GM19238 (cell line): ENCODE measurements around the gene FGF16.
"Not testable (repeated sequence)": the region's sequence is repeated elsewhere in the genome, so short reads cannot be mapped to it uniquely, and the experiment has no call there.

Experiments
- DNase-seq: peaks from one replicate; pipeline ENCODE4 v3.0.0; 2011; ENCODE audit warnings: low spot score; ENCODE audit not compliant: insufficient read length

Gene FGF16

DNA sequence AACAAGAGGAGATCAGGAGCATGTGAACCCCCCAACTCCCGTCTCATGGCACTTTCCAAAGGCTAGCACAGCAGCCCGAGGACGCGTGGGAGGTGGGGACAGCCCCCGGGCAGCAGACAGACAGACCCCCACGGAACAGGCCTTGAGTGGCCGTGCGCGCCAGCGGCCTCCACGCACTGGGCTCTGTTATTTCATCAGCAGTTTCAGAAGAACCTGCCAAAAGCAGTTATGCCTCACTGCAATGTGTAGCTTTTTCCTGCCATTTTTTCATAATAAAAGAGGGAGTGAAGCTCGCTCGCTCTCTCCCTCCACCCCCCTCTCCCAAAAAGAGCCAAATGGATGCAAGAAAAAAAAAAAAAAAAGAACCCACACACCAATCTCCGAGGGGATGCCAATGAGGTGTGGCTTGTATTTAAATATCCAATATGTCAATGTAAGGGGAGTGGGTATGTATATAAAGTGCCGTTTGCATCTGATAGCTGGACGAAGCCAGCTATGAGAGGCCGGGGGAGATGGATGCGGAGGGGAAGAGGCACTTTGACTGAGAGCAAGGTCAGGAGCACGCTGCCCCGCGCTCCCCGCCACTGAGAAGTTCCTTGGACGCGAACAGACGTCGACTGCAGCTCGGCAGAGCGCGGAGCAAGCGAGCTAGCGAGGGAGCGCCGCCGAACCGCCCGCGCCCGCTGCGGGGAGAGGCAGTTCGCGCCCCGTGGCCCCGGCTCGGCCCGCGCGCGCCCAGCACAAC, at the start of gene FGF16:
FGF16 (plus strand) TSS at position 482 of the 745 bp plus-strand sequence. CDS start 286 bp downstream, outside the sequence.
- no peak for DNase-seq

DNA sequence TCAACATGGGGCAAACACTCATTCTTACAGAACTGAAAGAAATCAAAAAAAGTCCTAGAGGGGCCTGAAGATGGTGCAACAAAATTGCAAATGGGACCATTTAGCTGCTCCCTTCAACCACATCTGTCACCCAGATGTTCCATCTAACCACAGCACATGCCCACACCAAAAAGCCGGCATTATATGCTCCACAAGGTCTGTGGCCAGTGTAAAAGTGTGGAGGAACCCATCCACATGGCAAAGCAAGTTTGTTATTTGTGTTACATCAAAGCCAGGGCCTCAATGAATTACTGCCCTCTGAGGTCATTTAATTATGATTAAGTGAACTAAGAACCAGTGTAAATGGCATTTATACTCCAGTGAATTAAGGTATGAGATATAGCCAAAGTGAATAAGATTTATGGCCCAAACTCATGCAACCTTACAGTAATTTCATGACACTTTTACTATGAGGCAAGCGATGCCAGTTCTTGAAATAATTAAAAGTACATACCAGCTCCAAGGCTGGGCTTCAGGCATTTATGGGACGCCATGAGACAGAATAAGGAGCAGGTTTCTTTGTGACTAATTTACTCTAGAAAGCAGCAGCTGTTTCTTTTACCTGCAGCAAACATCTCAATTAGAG, 48.7 kb upstream of the FGF16 start:
- no peak for DNase-seq

DNA sequence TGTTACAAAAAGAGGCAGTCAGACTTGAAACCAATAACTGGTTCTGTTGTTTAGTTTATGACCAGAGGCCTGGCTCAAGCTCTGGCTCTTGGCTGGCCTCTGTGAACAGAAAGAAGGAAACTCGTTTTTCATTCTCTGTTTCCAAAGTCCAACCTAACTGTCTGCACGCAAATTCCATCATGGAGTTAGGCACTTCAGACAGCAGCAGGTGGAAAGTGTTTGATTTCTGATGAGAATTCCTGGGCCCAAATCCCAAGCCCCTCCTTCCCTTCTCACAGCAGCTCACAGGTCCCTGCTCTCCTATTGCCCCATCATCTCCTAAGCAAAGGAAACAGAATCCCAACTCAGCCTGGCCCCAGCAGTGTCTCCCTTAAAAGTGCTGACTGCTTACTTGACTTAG, 42.8 kb upstream of the FGF16 start:
- no peak for DNase-seq

DNA sequence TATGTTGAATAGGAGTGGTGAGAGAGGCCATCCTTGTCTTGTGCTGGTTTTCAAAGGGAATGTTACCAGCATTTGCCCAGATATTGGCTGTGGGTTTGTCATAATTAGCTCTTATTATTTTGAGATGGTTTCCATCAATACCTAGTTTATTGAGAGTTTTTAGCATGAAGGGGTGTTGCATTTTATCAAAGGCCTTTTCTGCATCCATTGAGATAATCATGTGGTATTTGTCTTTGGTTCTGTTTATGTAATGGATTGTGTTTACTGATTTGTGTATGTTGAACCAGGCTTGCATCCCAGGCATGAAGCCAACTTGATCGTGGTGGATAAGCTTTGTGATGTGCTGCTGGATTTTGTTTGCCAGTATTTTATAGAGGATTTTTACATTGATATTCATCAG, 39.4 kb upstream of the FGF16 start:
- not testable (repeated sequence) for DNase-seq

DNA sequence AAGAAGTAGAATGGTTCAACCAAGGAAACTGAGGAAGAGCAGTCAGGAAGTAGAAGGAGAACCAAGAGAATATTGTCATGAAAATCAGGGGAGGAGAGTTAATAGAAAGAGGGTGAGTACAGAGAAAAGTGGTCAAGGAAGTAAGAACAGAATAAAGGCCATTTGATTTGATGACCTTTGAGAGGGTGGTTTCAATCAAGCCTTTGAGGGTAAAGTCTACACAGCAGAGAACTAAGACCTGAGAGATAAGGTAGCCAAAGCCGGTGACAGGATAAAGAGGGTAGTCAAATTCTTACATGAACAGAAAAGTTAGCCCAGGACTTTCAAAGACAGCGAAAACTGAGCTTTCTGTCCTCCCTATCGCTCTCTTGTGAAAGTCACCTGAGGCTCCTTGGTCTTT, 34.6 kb upstream of the FGF16 start:
- no peak for DNase-seq

DNA sequence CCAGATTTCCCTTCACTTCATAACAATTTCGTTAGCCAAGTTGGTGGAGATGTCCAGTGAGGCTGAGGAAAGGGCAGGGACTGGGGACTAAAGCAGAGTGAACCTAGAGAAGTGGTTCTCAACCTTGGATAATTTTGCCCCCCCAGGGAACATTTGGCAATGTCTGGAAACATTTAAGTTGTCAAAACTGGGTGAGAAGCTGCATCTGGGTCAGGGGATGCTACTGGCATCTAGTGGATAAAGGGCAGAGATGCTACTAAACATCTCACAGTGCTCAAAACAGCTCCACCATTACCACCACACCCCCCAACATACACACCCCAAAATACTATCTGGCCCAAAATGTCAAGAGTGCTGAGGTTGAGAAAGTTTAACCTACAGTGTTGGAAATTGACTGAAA, 32.0 kb upstream of the FGF16 start:
- no peak for DNase-seq

DNA sequence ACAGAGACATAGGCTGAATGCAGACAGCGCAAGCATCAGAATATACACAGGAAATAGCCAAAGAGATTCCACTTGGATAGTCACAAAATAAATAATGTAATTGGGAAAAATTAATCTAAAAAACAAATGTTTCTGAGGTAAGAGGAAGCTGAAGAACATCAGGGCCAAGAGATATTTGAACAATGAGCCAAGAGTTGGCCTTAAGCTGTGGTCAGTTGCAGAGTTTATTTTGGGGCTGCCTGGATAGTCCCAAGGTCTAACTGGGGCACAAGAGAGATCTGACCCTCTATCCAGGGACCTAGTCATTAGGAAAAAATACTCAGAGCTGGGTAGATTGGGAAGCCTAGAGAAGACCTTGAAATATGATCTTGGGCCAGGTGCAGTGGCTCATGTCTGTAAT, 31.3 kb upstream of the FGF16 start:
- no peak for DNase-seq

DNA sequence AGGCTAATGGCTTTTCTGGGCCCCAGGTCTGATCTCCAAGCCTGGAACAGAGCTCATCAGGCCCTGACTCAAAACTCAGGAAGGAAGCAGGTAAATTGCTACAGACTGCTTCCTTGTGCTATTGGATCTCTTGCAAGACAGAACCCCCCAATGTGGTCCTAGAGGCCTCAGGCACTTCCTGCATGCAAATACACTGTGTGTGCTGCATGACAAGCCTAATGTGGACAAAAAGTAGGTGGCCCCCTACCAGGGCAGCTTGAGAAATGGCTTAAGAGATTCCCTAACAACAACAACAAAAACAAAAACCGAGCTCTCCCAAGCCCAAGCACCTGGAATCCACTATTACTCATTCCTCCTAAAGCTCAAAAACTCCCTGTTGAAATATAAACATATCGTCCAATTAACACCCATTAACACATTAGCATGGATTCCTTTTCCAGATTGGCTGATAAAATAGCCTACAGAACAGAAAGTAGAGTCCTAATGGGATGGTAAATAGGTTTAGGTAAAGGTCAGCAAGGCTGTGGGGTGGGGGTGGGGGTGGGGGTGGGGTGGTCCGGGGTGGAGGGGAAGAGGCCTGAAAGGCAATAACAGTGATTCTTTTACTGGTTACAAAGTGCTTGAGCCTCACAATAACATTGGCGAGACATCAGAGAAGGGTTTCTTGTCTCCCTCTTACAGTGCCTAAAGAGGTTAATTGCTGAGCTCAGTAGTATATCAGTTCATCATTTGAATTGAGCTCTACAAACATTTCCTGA, 24.1 kb upstream of the FGF16 start:
- no peak for DNase-seq

DNA sequence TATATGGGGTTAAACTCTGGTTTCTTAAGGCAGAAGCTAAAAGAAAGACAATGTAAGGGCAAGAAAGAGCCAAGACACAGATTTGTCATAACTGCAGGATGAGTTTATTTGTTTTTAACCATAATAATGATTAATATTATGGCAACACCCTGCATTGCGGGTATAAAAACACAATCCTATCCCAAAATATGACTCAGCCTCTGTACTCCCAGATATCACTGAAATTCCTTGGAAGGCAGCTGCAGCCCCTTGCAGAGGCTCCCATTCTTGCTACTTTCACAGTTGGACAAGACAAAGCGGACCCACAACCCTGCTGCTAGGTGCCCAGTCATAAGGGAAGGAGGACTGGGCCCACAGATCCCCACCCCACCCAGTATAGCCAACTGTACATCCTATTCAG, 20.4 kb upstream of the FGF16 start:
- DNase-seq = no peak

DNA sequence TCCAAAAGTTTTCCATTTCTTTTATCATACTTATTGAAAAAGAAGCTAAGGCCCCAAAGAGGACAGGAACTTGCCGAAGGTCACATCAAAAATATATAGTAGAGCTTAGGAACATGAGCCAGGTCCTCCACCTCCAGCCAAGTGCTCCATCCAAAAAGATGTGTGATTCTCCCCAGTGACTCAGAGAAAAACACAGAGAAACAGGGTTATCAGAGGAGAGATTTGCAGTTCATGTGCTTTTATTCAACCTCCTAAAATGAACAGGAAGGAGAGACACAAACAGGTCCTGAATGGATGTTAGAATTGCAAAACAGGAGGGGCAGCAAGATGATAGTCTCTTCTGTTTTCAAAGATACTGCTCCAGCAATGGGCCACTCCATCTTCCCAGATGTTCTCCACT, 19.6 kb upstream of the FGF16 start:
- DNase-seq = no peak

DNA sequence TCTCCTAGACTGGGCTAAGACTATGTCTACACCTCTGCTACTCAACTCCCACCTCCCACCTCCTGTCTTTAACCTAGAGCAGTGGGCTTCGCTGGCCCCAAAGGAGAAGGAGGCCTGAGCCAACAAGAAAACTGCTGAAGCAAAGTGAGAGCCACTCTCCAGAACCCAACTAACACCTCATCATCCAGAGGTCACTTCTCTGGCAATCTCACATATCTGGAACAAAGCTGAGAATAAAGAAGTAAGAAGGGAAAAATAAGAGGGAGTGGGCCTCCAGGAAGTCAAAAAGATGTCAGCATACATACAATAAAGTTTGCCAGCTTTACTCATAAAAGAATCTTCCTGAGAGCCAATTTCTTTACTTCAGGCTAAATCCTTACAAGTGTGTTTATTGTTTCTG, 18.6 kb upstream of the FGF16 start:
- no peak for DNase-seq

DNA sequence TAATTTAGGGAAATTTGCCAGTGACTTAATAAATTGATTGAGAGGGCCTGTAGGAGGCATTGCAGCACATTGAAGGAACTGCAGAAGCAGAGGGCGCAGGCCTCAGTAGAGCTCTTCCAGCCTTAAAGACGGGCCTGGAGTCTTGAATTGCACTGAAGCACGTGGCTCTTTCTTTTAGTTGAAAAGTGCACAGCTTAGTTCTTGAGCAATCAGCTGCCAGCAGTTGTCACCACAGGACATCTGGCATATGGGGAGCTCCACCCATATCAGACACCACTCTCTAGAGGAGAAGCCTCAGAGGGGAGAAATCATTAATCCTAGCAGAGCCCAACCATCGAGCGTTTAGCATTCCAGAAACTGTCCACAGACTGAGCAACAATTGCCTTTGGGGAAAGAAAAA, 16.0 kb upstream of the FGF16 start:
- DNase-seq = no peak

DNA sequence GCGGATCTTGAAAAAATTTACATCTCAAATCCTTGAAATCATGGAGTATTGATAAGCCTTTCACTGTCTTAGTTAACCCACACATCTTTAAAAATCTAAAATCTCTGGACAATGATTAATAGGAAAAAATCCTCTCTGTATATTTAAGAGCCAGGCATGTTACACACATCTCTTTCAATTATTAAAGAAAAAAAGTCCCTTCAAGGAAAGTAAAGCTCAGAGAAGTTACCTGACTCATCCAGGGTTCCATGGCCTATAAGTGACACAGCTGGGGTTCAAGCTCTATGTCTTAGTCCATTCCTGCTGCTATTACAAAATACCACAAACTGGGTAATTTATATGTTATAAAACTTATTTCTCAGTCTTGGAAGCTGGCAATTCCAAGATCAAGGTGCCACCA, 14.2 kb upstream of the FGF16 start:
- no peak for DNase-seq

DNA sequence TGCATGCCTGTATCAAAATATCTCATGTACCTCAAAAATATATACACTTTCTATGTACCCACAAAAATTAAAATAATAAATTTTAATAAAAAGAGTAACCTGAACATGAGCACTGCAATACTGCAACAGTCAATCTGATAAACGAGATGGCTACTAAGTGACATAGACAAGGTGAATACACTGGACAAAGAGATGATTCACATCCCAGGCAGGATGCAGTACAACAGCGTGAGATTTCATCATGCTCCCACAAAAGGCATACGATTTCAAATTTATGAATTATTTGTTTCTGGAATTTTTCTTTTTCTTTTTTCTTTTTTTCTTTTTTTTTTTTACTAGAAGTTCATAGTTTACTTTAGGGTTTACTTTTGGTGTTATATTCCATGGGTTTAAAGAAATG, 12.2 kb upstream of the FGF16 start:
- no peak for DNase-seq

DNA sequence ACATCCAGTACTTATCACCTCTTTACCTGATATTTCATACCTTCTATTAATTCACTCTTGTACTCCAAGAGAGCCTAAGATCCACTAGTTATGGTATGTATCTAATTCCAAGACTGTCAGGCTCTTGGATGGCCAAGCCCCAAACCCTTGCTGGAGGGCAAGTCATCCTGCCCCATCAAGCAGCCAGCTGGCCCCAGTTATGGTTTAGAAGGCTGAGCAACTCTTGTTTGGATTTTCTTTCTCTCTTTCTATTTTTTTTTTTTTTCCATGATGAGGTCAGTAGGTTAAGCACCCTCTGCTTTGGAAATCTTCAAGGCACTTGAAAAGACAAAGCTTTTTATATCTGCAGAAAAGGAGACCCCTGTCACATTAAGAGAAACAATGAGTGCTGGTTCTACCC, 10.9 kb upstream of the FGF16 start:
- no peak for DNase-seq

DNA sequence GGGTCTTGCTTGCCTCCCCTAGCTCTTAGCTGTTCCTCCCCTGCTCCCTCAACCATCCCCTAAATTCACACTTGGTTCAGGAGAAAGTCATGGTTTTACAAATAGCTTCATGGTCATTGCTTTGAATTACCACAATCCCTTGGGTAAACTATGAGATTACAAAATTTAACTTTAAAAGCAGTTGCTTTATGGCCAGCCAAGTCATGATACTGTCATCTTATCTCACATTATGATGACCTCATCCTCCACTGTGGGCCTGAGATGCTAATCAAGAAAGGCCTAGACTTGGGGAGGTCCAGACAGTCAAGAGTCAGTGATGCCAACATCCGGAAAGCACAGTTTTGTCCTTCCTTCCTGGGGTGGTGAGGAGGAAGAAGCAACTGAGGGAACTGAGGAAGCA, 10.5 kb upstream of the FGF16 start:
- no peak for DNase-seq

DNA sequence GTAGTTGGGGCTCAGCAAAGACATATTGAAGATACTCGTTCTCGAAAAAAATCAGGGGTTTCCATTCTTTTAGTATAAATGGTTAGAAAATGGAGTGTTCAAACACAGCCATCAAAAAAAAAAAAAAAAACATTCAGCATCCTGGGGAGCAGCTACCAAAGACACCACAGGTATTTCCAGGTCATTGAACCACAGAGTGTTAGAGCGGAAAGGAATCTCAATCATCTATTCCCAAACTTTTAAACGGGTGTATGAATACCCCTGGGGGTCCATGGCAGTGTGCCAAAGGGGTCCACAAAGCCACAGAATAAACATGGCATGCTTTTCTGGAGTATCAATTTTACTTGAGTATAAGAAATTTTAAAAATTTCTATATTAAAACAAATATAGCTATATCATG, 6.9 kb upstream of the FGF16 start:
- DNase-seq = no peak

DNA sequence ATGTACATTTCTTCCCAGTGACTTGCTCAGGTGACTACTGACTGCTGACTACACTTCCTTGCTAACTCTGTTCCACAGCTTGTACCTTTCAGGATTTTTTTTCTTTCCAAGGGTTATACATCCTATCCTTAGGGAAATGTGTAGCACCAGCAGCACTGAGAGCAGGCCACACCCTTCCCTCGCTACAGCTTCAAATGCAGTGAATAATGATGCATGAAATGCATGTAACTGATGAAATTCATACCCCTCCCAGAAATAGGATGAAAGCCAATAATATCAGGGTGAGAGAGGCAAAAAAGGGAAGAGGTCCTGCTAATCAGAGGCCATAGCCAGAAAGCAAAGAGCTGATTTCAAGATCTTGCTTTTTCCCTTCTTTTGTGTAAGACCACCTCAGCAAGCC, 6.2 kb upstream of the FGF16 start:
- no peak for DNase-seq

DNA sequence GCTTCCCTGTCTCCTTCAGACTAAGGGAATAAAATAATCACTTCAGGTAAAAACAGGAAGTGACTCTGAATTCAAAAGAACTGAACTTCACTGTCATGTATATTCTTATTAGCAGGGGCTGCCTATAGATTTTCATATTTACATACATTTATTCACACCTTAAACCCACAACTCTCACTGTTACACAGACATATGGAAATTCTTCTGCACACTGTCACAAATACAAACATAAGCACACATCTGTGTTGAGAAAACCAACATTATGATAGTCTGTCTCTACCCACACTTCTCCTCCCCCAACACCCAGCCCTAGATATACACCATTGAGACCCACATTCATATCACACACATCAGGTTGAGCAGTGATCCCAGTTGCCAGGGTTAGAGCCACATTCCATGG, 5.7 kb upstream of the FGF16 start:
- no peak for DNase-seq

DNA sequence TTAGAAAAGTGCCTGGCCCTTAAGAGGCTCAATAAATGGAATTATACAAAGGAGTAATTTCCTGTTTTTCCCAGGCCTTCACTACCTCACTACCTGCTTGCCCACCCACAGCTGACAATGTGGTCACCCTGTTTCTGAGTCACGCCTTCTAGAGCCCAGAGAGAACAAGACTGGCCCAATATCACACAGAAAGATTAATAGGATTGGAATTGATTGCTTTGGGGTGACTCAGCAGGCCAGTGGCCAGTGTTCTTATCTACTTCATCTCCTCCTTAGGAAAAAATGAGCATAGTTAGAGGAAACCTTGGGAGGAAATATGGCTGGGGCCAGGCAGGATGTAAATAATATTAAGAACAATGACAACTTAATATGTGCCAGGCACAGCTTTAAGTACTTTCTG, 4.5 kb upstream of the FGF16 start:
- no peak for DNase-seq

DNA sequence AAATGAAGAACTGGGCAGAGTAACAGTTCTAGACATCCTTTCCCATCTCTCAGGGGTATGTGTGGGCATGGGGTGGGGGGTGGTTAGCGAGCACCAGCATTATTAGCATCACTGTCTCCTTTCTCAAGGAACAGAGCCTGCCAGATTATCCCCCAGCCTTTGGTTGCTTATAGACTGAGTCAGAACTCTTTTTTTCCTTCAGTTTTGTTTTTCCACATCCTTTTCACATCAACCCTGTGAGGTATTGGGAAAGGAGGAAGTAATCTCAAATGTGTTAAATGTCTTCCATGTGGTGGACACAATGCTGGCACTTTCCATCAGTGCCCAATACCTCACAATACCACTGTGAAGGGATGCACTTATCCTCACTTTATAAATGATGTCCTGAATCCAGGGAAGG, 3.1 kb upstream of the FGF16 start:
- no peak for DNase-seq

DNA sequence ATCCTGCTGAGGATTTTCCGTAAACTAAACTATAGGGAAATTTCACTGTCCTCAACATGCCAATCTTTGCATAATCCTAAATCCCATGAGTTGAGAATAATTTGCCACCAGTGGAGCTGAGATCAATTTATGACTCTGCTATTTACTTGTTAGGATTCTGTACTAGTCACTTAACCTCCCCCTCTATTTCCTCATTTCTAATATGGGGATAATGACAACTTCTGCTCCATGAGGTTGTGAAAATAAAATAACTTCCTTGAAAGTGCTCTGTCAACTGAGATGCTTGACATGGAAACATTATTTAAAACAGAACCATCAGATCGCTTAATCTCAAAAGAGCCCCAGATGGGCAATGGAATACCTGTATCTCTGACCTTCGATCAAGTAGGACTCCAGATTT, 2.6 kb upstream of the FGF16 start:
- no peak for DNase-seq
